HFFc6 (cell line): Measurements from ENCODE around the gene AOPEP. TPM values are rescaled to one million over a fixed set of nuclear protein-coding genes. Genes with fewer than 3 reads are reported as not detected.

Experiments
- DNase-seq: peaks from one replicate; pipeline ENCODE4 v3.0.0-alpha.2; 2018
- H3K27ac Mint-ChIP-seq: 2 replicates; pipeline ENCODE4 v1.8.0; 2020; ENCODE audit warnings: mild to moderate bottlenecking, mixed read lengths
- H3K27me3 Mint-ChIP-seq: 2 replicates; pipeline ENCODE4 v1.8.0; 2021; ENCODE audit warnings: mild to moderate bottlenecking, moderate library complexity, mixed read lengths; ENCODE audit not compliant: insufficient read depth
- H3K36me3 Mint-ChIP-seq: 2 replicates; pipeline ENCODE4 v1.8.0; 2021; ENCODE audit warnings: low read depth, mixed read lengths
- H3K4me1 Mint-ChIP-seq: 2 replicates; pipeline ENCODE4 v1.8.0; 2020; ENCODE audit warnings: low read depth, mixed read lengths
- H3K4me3 Mint-ChIP-seq: 2 replicates; pipeline ENCODE4 v1.8.0; 2020; ENCODE audit warnings: mild to moderate bottlenecking, moderate library complexity, mixed read lengths
- H3K9me3 Mint-ChIP-seq: 2 replicates; pipeline ENCODE4 v1.8.0; 2020; ENCODE audit warnings: mild to moderate bottlenecking, mixed read lengths
- total RNA-seq, 6 experiments: library from RNA; stranded (reverse); fragmentation: NEBNext Ultra II Directional; extraction: Animal tissue kit (Norgen Biotek cat#: 25700); gene quantifications; 2 replicates in 1 of 6; 3 replicates in 5 of 6; pipeline ENCODE4 v1.2.3, GENCODE V29; 2021
- TF ChIP-seq, protein P1 (sequence below): fragments of 200-600 bp; sonication (generic); IDR thresholded peaks from 2 replicates; pipeline ENCODE4 v1.5.0; 2021; ENCODE audit warnings: antibody characterized with exemption, mild to moderate bottlenecking

Gene AOPEP
- total RNA-seq, 6 experiments from 2014 or later: 32.2 to 46.6 (median 36.3) TPM

DNA sequence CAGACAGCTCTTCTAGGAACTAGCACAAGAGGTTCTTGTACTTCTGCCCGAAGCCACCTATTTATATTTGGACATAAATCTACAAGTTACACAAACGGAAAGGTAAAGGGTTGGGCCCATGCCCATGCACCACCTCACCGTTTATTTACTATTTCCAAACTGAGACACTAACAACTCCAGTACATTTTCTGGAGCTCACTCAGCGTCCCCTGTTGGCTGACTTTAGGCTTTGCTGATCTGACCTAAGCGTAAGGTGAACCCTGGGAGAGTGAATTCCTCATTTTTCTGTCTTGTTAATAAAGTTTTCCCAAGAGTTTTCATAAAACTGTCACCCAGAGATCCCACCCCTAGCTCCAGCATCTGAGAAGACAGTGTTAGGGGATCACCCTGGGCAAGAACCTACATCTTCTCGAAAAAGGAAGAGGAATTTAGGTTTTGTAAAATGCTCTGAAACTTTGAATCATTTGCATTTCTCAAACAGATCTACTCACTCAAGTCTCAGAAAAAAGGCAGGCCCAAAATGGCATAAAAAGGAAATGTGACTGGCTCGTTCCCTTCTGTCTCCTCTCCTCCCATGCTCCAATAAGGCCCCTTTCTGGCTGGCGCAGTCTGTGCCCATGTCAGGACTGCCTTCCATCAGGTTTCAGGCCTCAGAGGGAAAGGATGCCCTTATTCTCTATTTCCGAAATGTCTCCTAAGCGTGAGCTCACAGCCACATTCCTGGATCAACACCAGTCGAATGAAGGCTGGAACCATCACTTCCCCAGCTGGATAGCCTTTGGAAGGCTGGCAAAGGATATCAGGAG lies 389.7 kb downstream of the AOPEP start:
- no peak for DNase-seq
- Mint-ChIP-seq H3K36me3 (0 out of 2 replicates have a peak, but pooled peaks cover 13% of the 10 kb centered on the region), H3K4me3 (no peak overlapping the region), H3K4me1 (peaks cover 5% of the 10 kb centered on the region), H3K9me3 (no peaks in the 10 kb centered on the region), H3K27me3 (no peaks in the 10 kb centered on the region; the same call in 1 of the 2 replicates), H3K27ac (no peak overlapping the region)
- TF ChIP-seq, protein P1, sequence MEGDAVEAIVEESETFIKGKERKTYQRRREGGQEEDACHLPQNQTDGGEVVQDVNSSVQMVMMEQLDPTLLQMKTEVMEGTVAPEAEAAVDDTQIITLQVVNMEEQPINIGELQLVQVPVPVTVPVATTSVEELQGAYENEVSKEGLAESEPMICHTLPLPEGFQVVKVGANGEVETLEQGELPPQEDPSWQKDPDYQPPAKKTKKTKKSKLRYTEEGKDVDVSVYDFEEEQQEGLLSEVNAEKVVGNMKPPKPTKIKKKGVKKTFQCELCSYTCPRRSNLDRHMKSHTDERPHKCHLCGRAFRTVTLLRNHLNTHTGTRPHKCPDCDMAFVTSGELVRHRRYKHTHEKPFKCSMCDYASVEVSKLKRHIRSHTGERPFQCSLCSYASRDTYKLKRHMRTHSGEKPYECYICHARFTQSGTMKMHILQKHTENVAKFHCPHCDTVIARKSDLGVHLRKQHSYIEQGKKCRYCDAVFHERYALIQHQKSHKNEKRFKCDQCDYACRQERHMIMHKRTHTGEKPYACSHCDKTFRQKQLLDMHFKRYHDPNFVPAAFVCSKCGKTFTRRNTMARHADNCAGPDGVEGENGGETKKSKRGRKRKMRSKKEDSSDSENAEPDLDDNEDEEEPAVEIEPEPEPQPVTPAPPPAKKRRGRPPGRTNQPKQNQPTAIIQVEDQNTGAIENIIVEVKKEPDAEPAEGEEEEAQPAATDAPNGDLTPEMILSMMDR: peak; percentile 20; the same call in 1 of the 2 replicates

DNA sequence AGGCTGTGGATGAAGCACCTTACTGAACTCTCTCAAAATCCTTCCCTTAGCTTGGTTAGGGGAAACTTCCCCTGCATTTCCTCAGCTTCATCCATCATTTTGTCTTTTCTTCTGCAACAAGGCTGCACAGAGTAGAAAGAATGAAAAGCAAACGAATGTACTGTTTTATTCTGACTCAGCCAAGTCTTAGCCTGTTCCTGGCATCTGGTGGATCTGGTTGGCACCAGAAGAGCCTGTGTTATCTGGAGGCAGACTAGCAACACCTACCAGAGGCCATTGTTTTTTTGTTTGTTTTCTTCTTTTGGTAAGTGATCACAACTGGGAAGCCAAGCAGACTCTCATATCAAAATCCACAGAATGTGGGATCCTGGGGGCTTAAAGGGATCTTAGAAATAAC lies 390.3 kb downstream of the AOPEP start:
- Mint-ChIP-seq H3K27ac (no peak overlapping the region), H3K4me3 (no peak overlapping the region), H3K36me3 (0 out of 2 replicates have a peak, but pooled peaks cover 10% of the 10 kb centered on the region), H3K9me3 (no peaks in the 10 kb centered on the region), H3K27me3 (no peaks in the 10 kb centered on the region; the same call in 1 of the 2 replicates), H3K4me1 (peaks cover 9% of the 10 kb centered on the region)
- TF ChIP-seq, protein P1: no peak
- DNase-seq: no peak

DNA sequence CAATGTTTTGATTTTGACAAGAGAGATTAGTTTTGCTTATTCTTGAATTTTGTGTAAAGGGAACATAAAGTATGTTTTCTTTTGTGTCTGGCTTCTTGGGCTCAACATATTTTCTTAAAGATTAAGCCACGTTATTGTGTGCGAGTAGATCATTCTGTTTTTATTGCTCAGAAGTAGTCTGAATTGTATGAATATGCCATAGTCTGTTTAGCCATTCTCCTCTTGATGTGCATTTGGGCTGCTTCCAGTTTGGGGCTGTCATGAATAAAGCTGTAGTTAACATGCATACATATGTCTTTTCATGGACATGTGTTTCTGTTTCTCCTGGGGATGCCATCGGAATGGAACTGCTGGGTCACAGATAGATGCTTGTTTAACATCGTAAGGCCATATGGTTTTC lies 392.1 kb downstream of the AOPEP start:
- Mint-ChIP-seq H3K4me1 (peaks cover 9% of the 10 kb centered on the region), H3K36me3 (no peaks in the 10 kb centered on the region), H3K9me3 (no peaks in the 10 kb centered on the region), H3K27me3 (peaks cover 3% of the 10 kb centered on the region; the same call in 1 of the 2 replicates), H3K27ac (no peak overlapping the region), H3K4me3 (no peak overlapping the region)
- TF ChIP-seq, protein P1: no peak
- DNase-seq: no peak

DNA sequence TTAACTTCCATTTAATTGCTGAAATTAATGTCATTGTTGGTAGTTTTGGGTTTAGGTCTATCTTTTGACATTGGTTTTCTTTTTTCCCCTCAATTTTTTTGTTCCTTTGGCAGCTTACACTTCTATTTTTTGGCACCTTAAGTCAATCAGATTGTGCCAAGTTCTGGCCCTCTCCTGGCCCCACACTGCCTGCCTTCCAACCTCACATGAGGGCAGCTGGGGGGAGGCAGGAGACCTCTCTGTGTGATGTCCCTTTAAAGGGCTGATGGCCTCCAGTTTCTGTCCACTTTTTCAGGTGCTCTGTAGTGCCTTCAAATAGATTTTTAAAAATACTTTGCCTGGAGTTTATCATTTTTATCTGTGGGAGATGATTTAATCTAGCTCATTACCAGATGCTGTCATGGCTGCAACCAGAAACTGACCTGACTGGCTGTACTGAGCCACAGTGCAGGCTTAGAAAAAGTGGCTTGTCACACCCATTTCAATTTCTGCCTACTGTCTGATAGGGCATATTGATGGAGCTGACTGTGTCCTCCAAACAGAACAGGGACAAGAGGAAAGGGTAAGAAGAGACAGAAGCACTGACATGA lies 394.4 kb downstream of the AOPEP start:
- Mint-ChIP-seq H3K4me3 (no peak overlapping the region; the same call in 1 of the 2 replicates), H3K27ac (peak overlapping the region; percentile 12; the same call in 1 of the 2 replicates), H3K9me3 (no peaks in the 10 kb centered on the region), H3K27me3 (peaks cover 3% of the 10 kb centered on the region), H3K36me3 (no peaks in the 10 kb centered on the region), H3K4me1 (peaks cover 9% of the 10 kb centered on the region)
- no peak for DNase-seq
- TF ChIP-seq, protein P1: no peak

DNA sequence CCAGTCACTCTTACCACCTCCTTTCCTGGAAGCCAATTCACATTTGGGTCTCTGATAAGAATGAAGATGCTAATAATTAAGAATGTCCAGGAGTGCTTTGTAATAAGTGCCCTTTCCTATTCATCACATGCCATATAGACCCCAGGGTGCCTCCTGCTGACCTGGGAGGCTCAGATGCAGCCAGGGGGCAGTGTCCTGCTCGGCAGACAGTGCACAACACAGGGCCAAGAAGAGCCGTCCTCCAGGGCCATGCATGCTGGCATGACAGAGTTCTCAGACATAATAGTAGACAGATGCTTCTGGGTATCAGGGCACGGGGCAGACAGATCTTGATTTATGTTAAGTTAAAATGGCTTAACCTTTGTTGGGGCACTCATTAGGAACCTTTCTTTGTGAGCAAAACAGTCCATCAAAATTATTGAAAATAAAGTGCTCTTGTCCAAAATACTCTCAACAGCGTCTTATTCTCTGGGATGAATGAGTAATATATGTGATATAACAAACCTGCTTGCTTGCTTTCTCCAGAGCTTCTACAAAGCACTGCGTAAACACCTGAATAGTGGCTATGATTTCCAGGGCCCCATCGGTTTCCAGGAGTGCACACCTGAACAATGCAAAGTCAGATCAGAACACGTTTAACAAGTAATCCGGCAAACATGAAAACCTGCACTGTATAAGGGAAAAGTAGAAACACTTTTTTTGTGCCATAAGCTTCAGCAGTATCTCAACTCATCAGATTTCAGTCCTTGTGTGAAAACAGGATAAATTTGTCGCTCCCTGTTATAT lies 398.3 kb downstream of the AOPEP start:
- TF ChIP-seq, protein P1: peak; percentile 60
- H3K36me3 Mint-ChIP-seq: no peaks in the 10 kb centered on the region
- peaks cover 3% of the 10 kb centered on the region for H3K27me3 Mint-ChIP-seq
- no peak overlapping the region for H3K27ac Mint-ChIP-seq
- peaks cover 29% of the 10 kb centered on the region for H3K4me1 Mint-ChIP-seq
- no peaks in the 10 kb centered on the region for H3K9me3 Mint-ChIP-seq
- DNase-seq: no peak
- H3K4me3 Mint-ChIP-seq: no peak overlapping the region
